Smooth muscle cell (in vitro differentiated cells): ENCODE measurements around the gene TRAF4. TPM values are rescaled to one million over a fixed set of nuclear protein-coding genes. Genes with fewer than 3 reads are reported as not detected.

ENCODE experiments used
- DNase-seq: peaks from one replicate; lab custom pipeline; 2025; ENCODE audit not compliant: unreplicated experiment; lab: John Stamatoyannopoulos, UW
- H2AFZ ChIP-seq: fragments of 200-600 bp; sonication (generic); 2 replicates; pipeline ENCODE4 v1.6.0; 2016; ENCODE audit warnings: antibody characterized with exemption, low read depth, mild to moderate bottlenecking
- H3F3A ChIP-seq: fragments of 200-600 bp; sonication (generic); 2 replicates; pipeline ENCODE4 v1.6.0; 2017; ENCODE audit warnings: antibody characterized with exemption, low read depth
- H3K27ac ChIP-seq: fragments of 200-600 bp; sonication (generic); 2 replicates; pipeline ENCODE4 v1.5.1; 2016; ENCODE audit warnings: low read depth, mild to moderate bottlenecking
- H3K27me3 ChIP-seq: fragments of 200-600 bp; sonication (generic); 2 replicates; pipeline ENCODE4 v1.6.1; 2016; ENCODE audit warnings: low read depth, mild to moderate bottlenecking
- H3K36me3 ChIP-seq: fragments of 200-600 bp; sonication (generic); 2 replicates; pipeline ENCODE4 v1.5.1; 2016; ENCODE audit warnings: low read depth
- H3K4me1 ChIP-seq: fragments of 200-600 bp; sonication (generic); 2 replicates; pipeline ENCODE4 v1.5.1; 2016; ENCODE audit warnings: low read depth
- H3K4me2 ChIP-seq: fragments of 200-600 bp; sonication (generic); 2 replicates; pipeline ENCODE4 v1.6.0; 2016; ENCODE audit warnings: mild to moderate bottlenecking
- H3K4me3 ChIP-seq: fragments of 200-600 bp; sonication (generic); 2 replicates; pipeline ENCODE4 v1.5.1; 2016; ENCODE audit warnings: mild to moderate bottlenecking
- H3K79me2 ChIP-seq: fragments of 200-600 bp; sonication (generic); 2 replicates; pipeline ENCODE4 v1.6.0; 2016; ENCODE audit warnings: low read depth, mild to moderate bottlenecking
- H3K9ac ChIP-seq: fragments of 200-600 bp; sonication (generic); 2 replicates; pipeline ENCODE4 v1.6.0; 2016; ENCODE audit warnings: low read depth
- H3K9me3 ChIP-seq: fragments of 200-600 bp; sonication (generic); replicated peaks from 2 replicates; pipeline ENCODE4 v1.5.1; 2016; ENCODE audit warnings: low read depth
- H4K20me1 ChIP-seq: fragments of 200-600 bp; sonication (generic); 2 replicates; pipeline ENCODE4 v1.6.0; 2016; ENCODE audit warnings: low read depth
- WGBS: methylation state at CpG from one replicate; pipeline ENCODE4 v1.1.7; 2016; ENCODE audit warnings: low lambda C conversion rate; 5-methylcytosine and 5-hydroxymethylcytosine counted together
- polyA plus RNA-seq: library from polyadenylated mRNA; unstranded; fragments of >200 nt; fragmentation: Nextera tagmentation; extraction: Ambion mirVana; gene quantifications from 2 replicates; pipeline ENCODE4 v1.2.1, GENCODE V29; 2016
- total RNA-seq: library from RNA; depleted of rRNA; stranded (reverse); fragments of >200 nt; gene quantifications from 2 replicates; pipeline ENCODE4 v1.2.3, GENCODE V29; 2014
- TF ChIP-seq, protein P1 (sequence below): fragments of 200-600 bp; sonication (generic); IDR thresholded peaks from 2 replicates; pipeline ENCODE4 v1.5.1; 2017; ENCODE audit warnings: borderline replicate concordance, mild to moderate bottlenecking, antibody characterized with exemption; ENCODE audit not compliant: insufficient read depth, poor library complexity, severe bottlenecking

Gene TRAF4
- total and polyA plus RNA-seq, 2 experiments from 2014 or later: 47.5 to 97.0 TPM

GRCh38 chr17:28703552-28704218, 40.1 kb upstream of the TRAF4 start:
- no peak overlapping the region for H3K27ac ChIP-seq
- H3K27me3 ChIP-seq: no peaks in the 10 kb centered on the region
- 96% methylated on average over 16 of the region's 16 CpGs for WGBS
- H3K79me2 ChIP-seq: no peaks in the 10 kb centered on the region
- H4K20me1 ChIP-seq: no peaks in the 10 kb centered on the region
- no peak overlapping the region for H2AFZ ChIP-seq
- H3K4me1 ChIP-seq: peaks cover 10% of the 10 kb centered on the region
- H3K9me3 ChIP-seq: no peaks in the 10 kb centered on the region
- no peak overlapping the region for H3K4me2 ChIP-seq
- DNase-seq: no peak
- no peaks in the 10 kb centered on the region for H3K36me3 ChIP-seq
- no peaks in the 10 kb centered on the region for H3F3A ChIP-seq
- TF ChIP-seq, protein P1, sequence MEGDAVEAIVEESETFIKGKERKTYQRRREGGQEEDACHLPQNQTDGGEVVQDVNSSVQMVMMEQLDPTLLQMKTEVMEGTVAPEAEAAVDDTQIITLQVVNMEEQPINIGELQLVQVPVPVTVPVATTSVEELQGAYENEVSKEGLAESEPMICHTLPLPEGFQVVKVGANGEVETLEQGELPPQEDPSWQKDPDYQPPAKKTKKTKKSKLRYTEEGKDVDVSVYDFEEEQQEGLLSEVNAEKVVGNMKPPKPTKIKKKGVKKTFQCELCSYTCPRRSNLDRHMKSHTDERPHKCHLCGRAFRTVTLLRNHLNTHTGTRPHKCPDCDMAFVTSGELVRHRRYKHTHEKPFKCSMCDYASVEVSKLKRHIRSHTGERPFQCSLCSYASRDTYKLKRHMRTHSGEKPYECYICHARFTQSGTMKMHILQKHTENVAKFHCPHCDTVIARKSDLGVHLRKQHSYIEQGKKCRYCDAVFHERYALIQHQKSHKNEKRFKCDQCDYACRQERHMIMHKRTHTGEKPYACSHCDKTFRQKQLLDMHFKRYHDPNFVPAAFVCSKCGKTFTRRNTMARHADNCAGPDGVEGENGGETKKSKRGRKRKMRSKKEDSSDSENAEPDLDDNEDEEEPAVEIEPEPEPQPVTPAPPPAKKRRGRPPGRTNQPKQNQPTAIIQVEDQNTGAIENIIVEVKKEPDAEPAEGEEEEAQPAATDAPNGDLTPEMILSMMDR: no peak
- no peak overlapping the region for H3K4me3 ChIP-seq
- H3K9ac ChIP-seq: no peak overlapping the region

- 96% methylated on average over 10 of the region's 14 CpGs for WGBS
These were observed 39.5 kb upstream of the TRAF4 start for GRCh38 chr17:28704219-28704858.

DNA sequence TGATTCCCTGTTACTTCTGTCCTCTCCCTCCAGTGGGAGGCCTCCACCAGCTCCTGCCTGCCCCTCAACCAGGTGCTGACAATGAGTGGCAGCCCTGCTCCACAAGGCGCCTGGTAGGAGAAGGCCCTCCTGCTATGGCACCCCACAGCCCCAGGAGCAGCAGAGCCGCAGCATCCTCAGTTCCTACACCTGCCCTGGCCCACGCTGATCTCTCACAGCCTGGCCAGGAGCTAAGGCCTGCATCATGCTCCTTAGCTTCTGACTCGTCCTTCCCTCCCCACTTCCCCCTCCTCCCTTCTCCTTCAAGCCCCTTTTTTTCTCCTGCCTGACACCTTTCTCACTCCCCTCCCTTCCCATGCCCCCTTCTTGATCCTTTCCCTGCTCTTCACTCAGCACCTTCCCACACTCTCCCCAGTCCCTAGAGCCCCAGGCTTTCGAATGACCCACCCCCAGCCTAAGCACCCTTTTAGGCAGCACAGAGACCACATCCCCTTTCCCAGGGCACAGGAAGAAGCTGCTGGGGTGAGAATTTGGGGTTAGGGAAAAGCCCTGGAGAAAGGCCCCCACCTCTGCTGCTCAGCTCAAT, 38.6 kb upstream of the TRAF4 start:
- Histone ChIP-seq H2AFZ (no peak overlapping the region), H3K9ac (no peak overlapping the region), H3K9me3 (no peaks in the 10 kb centered on the region), H3K4me2 (no peak overlapping the region), H3F3A (no peaks in the 10 kb centered on the region), H3K27me3 (no peaks in the 10 kb centered on the region), H3K4me3 (no peak overlapping the region), H3K79me2 (no peaks in the 10 kb centered on the region), H3K27ac (no peak overlapping the region), H3K36me3 (no peaks in the 10 kb centered on the region), H4K20me1 (no peaks in the 10 kb centered on the region), H3K4me1 (peaks cover 12% of the 10 kb centered on the region)
- TF ChIP-seq, protein P1: no peak
- no peak for DNase-seq
- whole genome bisulfite sequencing: 95% methylated on average over 4 of the region's 5 CpGs

More at GRCh38 chr17:28704219-28704858, 39.5 kb upstream of the TRAF4 start:
- H3K79me2 ChIP-seq: no peaks in the 10 kb centered on the region
- no peak overlapping the region for H2AFZ ChIP-seq
- DNase-seq: no peak
- H3K4me1 ChIP-seq: peaks cover 10% of the 10 kb centered on the region
- no peak overlapping the region for H3K4me3 ChIP-seq
- no peaks in the 10 kb centered on the region for H3K36me3 ChIP-seq
- no peak overlapping the region for H3K4me2 ChIP-seq
- no peaks in the 10 kb centered on the region for H3F3A ChIP-seq
- TF ChIP-seq, protein P1: no peak
- no peaks in the 10 kb centered on the region for H4K20me1 ChIP-seq
- H3K27me3 ChIP-seq: no peaks in the 10 kb centered on the region
- H3K9ac ChIP-seq: no peak overlapping the region
- no peaks in the 10 kb centered on the region for H3K9me3 ChIP-seq
- H3K27ac ChIP-seq: no peak overlapping the region
